ENCODE measurements around the gene CPD.

CPD gene

DNA sequence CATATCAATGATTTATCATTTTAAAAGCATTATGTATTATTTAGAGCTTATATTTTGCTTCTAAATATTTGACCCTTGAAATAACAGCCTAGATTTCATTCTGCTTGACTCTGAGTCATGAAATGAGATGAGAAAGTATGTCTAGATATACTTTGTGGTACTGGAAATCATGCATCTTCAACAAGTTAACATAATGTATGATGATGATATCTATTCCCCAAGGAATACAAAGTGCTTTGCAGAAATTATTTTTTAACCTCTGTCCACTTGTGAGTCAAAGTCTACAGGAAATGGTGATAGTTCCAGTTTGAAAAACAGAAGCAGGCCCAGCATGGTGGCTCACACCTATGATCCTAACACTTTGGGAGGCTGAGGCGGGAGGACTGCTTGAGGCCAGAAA is 134.6 kb downstream of the CPD start:
- no peak for DNase-seq

DNA sequence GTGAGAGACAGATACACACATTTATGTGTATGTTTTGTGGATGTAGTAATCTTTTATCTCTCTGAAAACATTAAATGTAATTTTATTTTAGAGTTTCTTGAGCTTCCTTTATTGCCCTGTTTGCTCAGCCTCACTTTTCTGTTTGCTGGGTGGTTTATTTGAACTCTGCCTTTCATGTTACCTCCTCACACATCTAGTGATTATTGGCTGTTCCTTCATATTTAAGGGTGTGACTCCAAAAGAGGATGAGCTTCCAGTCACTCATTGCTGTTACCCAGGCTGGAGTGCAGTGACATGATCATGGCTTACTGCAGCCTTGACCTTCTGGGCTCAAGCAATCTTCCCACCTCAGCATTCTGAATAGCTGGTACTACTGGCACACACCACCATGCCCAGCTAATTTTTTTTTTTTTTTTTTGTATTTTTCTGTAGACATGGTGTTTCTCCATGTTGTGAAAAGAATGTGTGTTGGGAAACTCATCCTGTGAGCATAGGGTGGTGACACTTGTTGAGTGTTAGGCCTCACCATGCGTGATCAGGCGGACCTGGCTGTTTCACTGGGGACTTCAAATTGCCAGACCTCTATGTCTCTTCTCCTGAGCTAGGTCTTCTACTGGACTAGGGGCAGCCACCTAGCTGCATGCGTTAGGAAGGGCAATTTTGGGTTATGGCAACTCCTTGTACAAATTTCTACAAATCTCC is 136.3 kb downstream of the CPD start:
- no peak for DNase-seq

DNA sequence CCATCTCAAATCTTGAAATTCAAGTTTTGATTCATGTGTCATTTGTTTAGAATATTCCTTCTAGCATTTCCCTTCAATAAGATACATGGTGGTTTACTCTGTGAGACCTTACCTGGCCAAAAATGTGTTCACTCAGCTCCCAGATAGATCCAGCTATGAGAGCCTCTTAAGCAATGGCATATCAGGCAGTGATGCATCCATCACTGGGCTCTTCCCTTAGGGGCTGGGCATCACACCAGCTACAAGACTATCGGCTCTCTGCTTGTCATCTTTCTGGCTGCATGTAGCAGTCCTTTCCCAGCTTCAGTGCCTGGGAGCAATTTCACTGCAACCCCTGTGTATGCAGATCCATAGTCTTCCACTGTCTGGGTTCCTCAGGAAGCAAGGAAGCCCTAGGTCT is 139.1 kb downstream of the CPD start:
- no peak for DNase-seq

DNA sequence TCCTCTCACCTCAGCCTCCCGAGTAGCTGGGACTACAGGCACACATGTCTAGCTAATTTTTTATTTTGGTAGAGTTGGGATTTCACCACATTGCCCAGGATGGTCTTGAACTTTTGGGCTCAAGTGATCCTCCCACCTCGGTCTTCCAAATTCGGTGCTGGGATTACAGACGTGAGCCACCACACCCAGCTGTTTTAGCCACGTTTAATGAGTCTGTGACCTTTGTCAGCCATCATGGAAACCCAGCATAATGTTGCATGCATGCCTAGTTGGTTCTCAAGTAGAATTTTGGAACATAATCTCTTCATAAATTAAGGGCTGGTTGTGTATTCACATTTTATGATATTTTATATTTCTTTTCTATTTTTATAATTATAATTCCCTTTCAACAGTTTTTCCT is 140.4 kb downstream of the CPD start:
- no peak for DNase-seq

Measured in activated gamma-delta T cell (primary cell).